B cell (primary cell): Measurements from ENCODE around the gene RNASE13. TPM values are rescaled to one million over a fixed set of nuclear protein-coding genes. Genes with fewer than 3 reads are reported as not detected.

Experiments used
- ATAC-seq: fragments of 200-7000 bp; cut with Tn5 transposase; one replicate; pipeline ENCODE4 v1.10.0; 2021; ENCODE audit warnings: low read depth, mild to moderate bottlenecking, moderate number of reproducible peaks, moderate library complexity
- CTCF ChIA-PET: fragments of 350-600 bp; sonication (Branson Sonifier 250); formaldehyde crosslinking; loops from one replicate; lab custom pipeline; 2021; ENCODE audit warnings: antibody characterized with exemption, inconsistent platforms; lab: Charles Lee
- POLR2A ChIA-PET: fragments of 350-600 bp; sonication (Branson Sonifier 250); formaldehyde crosslinking; loops from one replicate; lab custom pipeline; 2021; ENCODE audit warnings: antibody characterized with exemption; lab: Charles Lee
- DNase-seq: peaks from one replicate; pipeline ENCODE4 v3.0.0; 2013
- H2AFZ ChIP-seq: 2 replicates; pipeline ENCODE4 v1.6.1; 2012; ENCODE audit warnings: mild to moderate bottlenecking, low read depth, low read length; ENCODE audit not compliant: insufficient read depth, poor library complexity, severe bottlenecking
- H3K27ac ChIP-seq, 2 donors: 1 replicate in 1 of 2; 2 replicates in 1 of 2; pipeline ENCODE4 v1.5.1; 2012 to 2013; ENCODE audit warnings: low read length in 2 of 2, mild to moderate bottlenecking in 2 of 2, moderate library complexity in 1 of 2
- H3K27me3 ChIP-seq, 4 experiments: fragments of 200-600 bp in 1 of 4; sonication (generic) in 1 of 4; replicated peaks in 1 of 4; 1 replicate in 2 of 4; 2 replicates in 2 of 4; pipeline versions ENCODE4 v1.6.1 to v1.7.0; 2013 to 2016; ENCODE audit warnings: low read length in 3 of 4, mild to moderate bottlenecking in 2 of 4, mixed read lengths in 1 of 4, moderate library complexity in 1 of 4; ENCODE audit not compliant: insufficient read depth in 4 of 4, control insufficient read depth in 3 of 4; ENCODE audit errors: control extremely low read depth in 1 of 4
- H3K36me3 ChIP-seq, 2 experiments: replicated peaks in 1 of 2; 1 replicate in 1 of 2; 2 replicates in 1 of 2; pipeline versions ENCODE4 v1.6.1 to v1.7.1; 2013; ENCODE audit warnings: low read length in 1 of 2; ENCODE audit not compliant: insufficient read depth in 2 of 2, control insufficient read depth in 1 of 2; ENCODE audit errors: control extremely low read depth in 1 of 2, extremely low read depth in 1 of 2
- H3K4me1 ChIP-seq, 2 donors: fragments of 200-600 bp in 1 of 2; sonication (generic) in 1 of 2; 1 replicate in 1 of 2; 2 replicates in 1 of 2; pipeline versions ENCODE4 v1.5.1 to v1.6.1; 2013 to 2017; ENCODE audit warnings: low read length in 2 of 2; ENCODE audit not compliant: control insufficient read depth in 2 of 2, insufficient read depth in 2 of 2
- H3K4me2 ChIP-seq: replicated peaks from 2 replicates; pipeline ENCODE3; 2012; ENCODE audit warnings: mild to moderate bottlenecking, low read depth, low read length; ENCODE audit not compliant: poor library complexity, severe bottlenecking
- H3K4me3 ChIP-seq, 5 experiments: fragments of 200-600 bp in 1 of 5; sonication (generic) in 1 of 5; 1 replicate in 3 of 5; 2 replicates in 2 of 5; pipeline versions ENCODE4 v1.5.1 to v1.7.0; 2011 to 2016; ENCODE audit warnings: low read length in 4 of 5, mild to moderate bottlenecking in 4 of 5, low read depth in 2 of 5, control low read depth in 1 of 5, moderate library complexity in 1 of 5; ENCODE audit not compliant: insufficient read depth in 1 of 5; ENCODE audit errors: control extremely low read depth in 1 of 5, extremely low read depth in 1 of 5
- H3K79me2 ChIP-seq: fragments of 200-600 bp; sonication (generic); one replicate; pipeline ENCODE4 v1.6.0; 2016; ENCODE audit warnings: low read length; ENCODE audit not compliant: control insufficient read depth, insufficient read depth
- H3K9ac ChIP-seq: fragments of 200-600 bp; sonication (generic); 2 replicates; pipeline ENCODE4 v1.6.1; 2017; ENCODE audit warnings: mild to moderate bottlenecking, low read length, moderate library complexity
- H3K9me3 ChIP-seq, 3 donors: one replicate each; pipeline versions ENCODE4 v1.6.1 to v1.7.1; 2013; ENCODE audit warnings: low read length in 2 of 3; ENCODE audit not compliant: control insufficient read depth in 2 of 3, insufficient read depth in 1 of 3; ENCODE audit errors: control extremely low read depth in 1 of 3
- H4K20me1 ChIP-seq: 2 replicates; pipeline ENCODE4 v1.6.0; 2012; ENCODE audit warnings: mild to moderate bottlenecking, low read length; ENCODE audit not compliant: insufficient read depth, control insufficient read depth, poor library complexity, severe bottlenecking
- H3K27ac Mint-ChIP-seq: one replicate; pipeline ENCODE4 v1.8.0; 2021; ENCODE audit warnings: mixed read lengths
- H3K27me3 Mint-ChIP-seq: one replicate; pipeline ENCODE4 v1.8.0; 2021; ENCODE audit warnings: mixed read lengths
- H3K4me1 Mint-ChIP-seq: one replicate; pipeline ENCODE4 v1.8.0; 2021; ENCODE audit warnings: mixed read lengths
- H3K4me3 Mint-ChIP-seq: one replicate; pipeline ENCODE4 v1.8.0; 2021; ENCODE audit warnings: mixed read lengths
- H3K9me3 Mint-ChIP-seq: one replicate; pipeline ENCODE4 v1.8.0; 2022; ENCODE audit warnings: mixed read lengths; ENCODE audit not compliant: insufficient read depth
- EZH2 ChIP-seq: IDR thresholded peaks from 2 replicates; pipeline ENCODE4 v1.6.1; 2012; ENCODE audit warnings: borderline replicate concordance, low read depth, mild to moderate bottlenecking, moderate library complexity, low read length; ENCODE audit not compliant: insufficient read depth, poor library complexity, severe bottlenecking
- WGBS: methylation state at CpG from one replicate; pipeline ENCODE4 v1.1.5; 2013; ENCODE audit warnings: missing lambda C conversion rate; ENCODE audit not compliant: insufficient coverage; 5-methylcytosine and 5-hydroxymethylcytosine counted together
- intact Hi-C: fragments of 100-400 bp; cut with micrococcal nuclease; formaldehyde crosslinking; loops from one replicate; pipeline ENCODE4 v1.10.0; 2022
- polyA plus RNA-seq: library from polyadenylated mRNA; depleted of rRNA; stranded (reverse); fragments of >200 nt; gene quantifications from 2 replicates; pipeline ENCODE4 v1.2.3, GENCODE V29; 2012
- total RNA-seq, 2 donors: library from RNA; stranded (reverse); fragments of 120-200 nt in 1 of 2; gene quantifications; 1 replicate in 1 of 2; 2 replicates in 1 of 2; pipeline versions ENCODE4 v1.2.3 to v1.2.4, GENCODE V29; 2013 to 2022
- TF ChIP-seq, protein P1 (sequence below): fragments of 200-600 bp; IDR thresholded peaks from one replicate; pipeline ENCODE4 v1.8.0; 2022; ENCODE audit warnings: antibody characterized with exemption, mild to moderate bottlenecking

RNASE13 gene
- total and polyA plus RNA-seq, 2 donors (not counting 1 experiment from before 2014, with no cell fraction given): not detected

- no peaks in the 10 kb centered on the region for H3K9me3 Mint-ChIP-seq
- POLR2A ChIA-PET: no interaction called here
- no peak overlapping the region for H3K4me2 ChIP-seq
- no peaks in the 10 kb centered on the region for H4K20me1 ChIP-seq
- no peaks in the 10 kb centered on the region for H3K4me1 Mint-ChIP-seq
- intact Hi-C loops: no loop called here
- peaks cover 23% of the 10 kb centered on the region for H3K27me3 Mint-ChIP-seq
- H3K4me1 ChIP-seq: no peaks in the 10 kb centered on the region
- H3K4me3 Mint-ChIP-seq: no peak overlapping the region
- no peak overlapping the region for H3K27ac Mint-ChIP-seq
- H3K9ac ChIP-seq: no peak overlapping the region
- no peaks in the 10 kb centered on the region for H3K9me3 ChIP-seq
- ATAC-seq: no peak
- H3K27ac ChIP-seq: no peak overlapping the region
- no peaks in the 10 kb centered on the region for H3K79me2 ChIP-seq
- CTCF ChIA-PET: interaction anchor here (0.7 to 6.9 kb wide), 7 partner anchors 8 to 72 kb away, joined by 3 to 87 read pairs (median 4); no protein-coding TSS in a partner anchor
- peaks cover 0 to 15% (median 0%) of the 10 kb centered on the region in 4 experiments for H3K27me3 ChIP-seq
- DNase-seq: no peak
- no peak overlapping the region for H3K4me3 ChIP-seq
- H2AFZ ChIP-seq: no peak overlapping the region
- no peak for TF ChIP-seq EZH2
- TF ChIP-seq, protein P1, sequence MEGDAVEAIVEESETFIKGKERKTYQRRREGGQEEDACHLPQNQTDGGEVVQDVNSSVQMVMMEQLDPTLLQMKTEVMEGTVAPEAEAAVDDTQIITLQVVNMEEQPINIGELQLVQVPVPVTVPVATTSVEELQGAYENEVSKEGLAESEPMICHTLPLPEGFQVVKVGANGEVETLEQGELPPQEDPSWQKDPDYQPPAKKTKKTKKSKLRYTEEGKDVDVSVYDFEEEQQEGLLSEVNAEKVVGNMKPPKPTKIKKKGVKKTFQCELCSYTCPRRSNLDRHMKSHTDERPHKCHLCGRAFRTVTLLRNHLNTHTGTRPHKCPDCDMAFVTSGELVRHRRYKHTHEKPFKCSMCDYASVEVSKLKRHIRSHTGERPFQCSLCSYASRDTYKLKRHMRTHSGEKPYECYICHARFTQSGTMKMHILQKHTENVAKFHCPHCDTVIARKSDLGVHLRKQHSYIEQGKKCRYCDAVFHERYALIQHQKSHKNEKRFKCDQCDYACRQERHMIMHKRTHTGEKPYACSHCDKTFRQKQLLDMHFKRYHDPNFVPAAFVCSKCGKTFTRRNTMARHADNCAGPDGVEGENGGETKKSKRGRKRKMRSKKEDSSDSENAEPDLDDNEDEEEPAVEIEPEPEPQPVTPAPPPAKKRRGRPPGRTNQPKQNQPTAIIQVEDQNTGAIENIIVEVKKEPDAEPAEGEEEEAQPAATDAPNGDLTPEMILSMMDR: no peak
- H3K36me3 ChIP-seq: no peaks in the 10 kb centered on the region
- WGBS: 94% methylated on average over 3 of the region's 5 CpGs
Observed at GRCh38 chr14:21032326-21033132, 2.1 kb downstream of the RNASE13 start.

DNA sequence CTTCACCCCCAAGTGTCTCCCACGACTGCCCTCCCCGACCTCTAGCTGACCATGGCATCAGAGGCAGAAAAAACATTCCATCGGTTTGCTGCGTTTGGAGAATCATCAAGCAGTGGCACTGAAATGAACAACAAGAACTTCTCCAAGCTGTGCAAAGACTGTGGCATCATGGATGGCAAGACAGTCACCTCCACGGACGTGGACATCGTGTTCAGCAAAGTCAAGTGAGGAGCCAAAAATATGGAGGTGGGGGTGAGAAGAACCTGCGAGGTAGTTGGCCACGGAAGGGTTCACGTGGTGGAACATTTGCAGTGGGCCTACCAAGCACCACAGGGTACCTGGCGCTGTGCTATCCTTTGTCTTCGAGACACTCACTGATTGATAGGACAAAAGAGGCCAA lies 4.1 kb downstream of the RNASE13 start:
- Histone ChIP-seq H3K27ac (no peak overlapping the region), H2AFZ (no peak overlapping the region)

More for the DNA sequence above, 4.1 kb downstream of the RNASE13 start:
- intact Hi-C loops: no loop called here
- Mint-ChIP-seq H3K4me3 (no peak overlapping the region), H3K27ac (no peak overlapping the region), H3K9me3 (no peaks in the 10 kb centered on the region), H3K27me3 (peaks cover 15% of the 10 kb centered on the region), H3K4me1 (no peaks in the 10 kb centered on the region)
- Histone ChIP-seq H3K9me3 (no peaks in the 10 kb centered on the region), H3K36me3 (no peaks in the 10 kb centered on the region), H3K4me1 (peaks cover 0 to 4% of the 10 kb centered on the region in 2 donors), H3K4me3 (no peak overlapping the region), H3K79me2 (no peaks in the 10 kb centered on the region), H3K9ac (no peak overlapping the region), H3K27me3 (peaks cover 0 to 15% (median 0%) of the 10 kb centered on the region in 4 experiments), H3K4me2 (no peak overlapping the region), H4K20me1 (no peaks in the 10 kb centered on the region)
- ChIA-PET CTCF (interaction anchor here (1.4 to 2.3 kb wide), 4 partner anchors 9 to 16 kb away, joined by 4 to 12 read pairs (median 6); no protein-coding TSS in a partner anchor), POLR2A (no interaction called here)
- ATAC-seq: no peak
- TF ChIP-seq EZH2: no peak
- TF ChIP-seq, protein P1: no peak
- no peak for DNase-seq
- 85% methylated on average over 12 of the region's 12 CpGs for WGBS
